Kidney (tissue), 14 donors: ENCODE data around the gene ARAP2. TPM values are rescaled to one million over a fixed set of nuclear protein-coding genes. Genes with fewer than 3 reads are reported as not detected.

Source experiments
- DNase-seq, 5 donors: peaks; one replicate each; pipeline ENCODE4 v3.0.0-alpha.2; 2013 to 2020
- FAIRE-seq: peaks from 2 replicates; lab custom pipeline; 2012; peaks lifted over from hg19 to GRCh38; lab: Jason Lieb, UNC
- H3K27ac ChIP-seq, 2 donors: one replicate each; pipeline ENCODE4 v1.7.0; 2013; ENCODE audit warnings: low read depth in 2 of 2, low read length in 2 of 2, inconsistent platforms in 1 of 2
- H3K27me3 ChIP-seq: one replicate; pipeline ENCODE4 v1.7.1; 2013; ENCODE audit warnings: low read length, inconsistent platforms; ENCODE audit not compliant: control insufficient read depth, insufficient read depth
- H3K36me3 ChIP-seq, 3 donors: one replicate each; pipeline versions ENCODE4 v1.7.0 to v1.7.1; 2013; ENCODE audit warnings: low read length in 3 of 3, control low read depth in 1 of 3, inconsistent platforms in 1 of 3; ENCODE audit not compliant: insufficient read depth in 3 of 3, control insufficient read depth in 2 of 3
- H3K4me1 ChIP-seq, 3 donors: one replicate each; pipeline versions ENCODE4 v1.7.0 to v1.7.1; 2013; ENCODE audit warnings: low read length in 3 of 3, inconsistent platforms in 1 of 3, low read depth in 1 of 3; ENCODE audit not compliant: control insufficient read depth in 2 of 3, insufficient read depth in 2 of 3
- H3K4me3 ChIP-seq, 3 donors: one replicate each; pipeline versions ENCODE4 v1.7.0 to v1.8.1; 2013; ENCODE audit warnings: low read length in 3 of 3, control low read depth in 1 of 3, inconsistent platforms in 1 of 3
- H3K9ac ChIP-seq, 3 donors: one replicate each; pipeline versions ENCODE4 v1.7.0 to v1.7.1; 2013; ENCODE audit warnings: low read length in 3 of 3, control low read depth in 1 of 3, inconsistent platforms in 1 of 3
- H3K9me3 ChIP-seq, 3 donors: one replicate each; pipeline versions ENCODE4 v1.7.0 to v1.7.1; 2013; ENCODE audit warnings: low read length in 3 of 3, control low read depth in 1 of 3, inconsistent platforms in 1 of 3; ENCODE audit not compliant: control insufficient read depth in 2 of 3, insufficient read depth in 1 of 3
- CTCF ChIP-seq: IDR thresholded peaks from 3 replicates; pipeline ENCODE4 v1.5.1; 2012; ENCODE audit warnings: mild to moderate bottlenecking, moderate library complexity, borderline replicate concordance; ENCODE audit not compliant: insufficient read depth; ENCODE audit errors: extremely low read depth
- intact Hi-C: fragments of 100-400 bp; cut with DNase I; formaldehyde crosslinking; loops from one replicate; pipeline ENCODE4 v1.11.1; 2022
- polyA plus RNA-seq: library from polyadenylated mRNA; stranded (reverse); fragments of 350-450 nt; fragmentation: Illumina TruSeq; extraction: RNeasy Lipid Tissue Mini Kit (QIAGEN cat#74804); gene quantifications from one replicate; pipeline ENCODE4 v1.2.3, GENCODE V29; 2014; ENCODE audit warnings: low read depth, low replicate concordance; ENCODE audit not compliant: insufficient read depth
- total RNA-seq: library from RNA; stranded (reverse); fragmentation: NEBNext Ultra II Directional; extraction: Animal tissue kit (Norgen Biotek cat#: 25700); gene quantifications from one replicate; pipeline ENCODE4 v1.2.1, GENCODE V29; 2021
- donor health status: control.
- donor health status: control.
- donor health status: control.
- donor health status: control.
- donor health status: control.
- donor health status: DM: yes; HTN: yes; CAD: no.
- donor health status: Normal renal cell carcinoma (clear cell type).

Gene ARAP2
- total and polyA plus RNA-seq, 2 donors from 2014 or later = 3.1 to 33.5 TPM

DNA sequence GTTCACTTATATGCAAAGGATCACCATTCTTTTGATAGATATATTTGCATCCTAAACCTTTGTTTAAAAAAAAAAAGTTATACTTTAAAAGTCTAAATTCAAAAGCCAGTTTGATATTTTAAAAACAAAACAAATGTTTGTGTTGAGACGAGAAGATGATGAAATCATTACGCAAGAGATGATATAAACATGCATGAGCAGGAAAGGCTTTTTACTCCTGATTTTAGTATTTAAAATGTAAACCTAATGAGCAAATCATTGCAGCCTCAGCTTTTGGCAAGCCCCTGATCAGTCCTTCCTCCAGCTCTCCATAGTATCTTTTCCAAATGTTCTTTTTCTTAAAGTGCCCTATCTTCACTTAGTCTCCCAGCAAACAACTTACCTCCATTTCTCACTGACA, 115.6 kb downstream of the ARAP2 start:
- no peaks in the 10 kb centered on the region for H3K27me3 ChIP-seq
- no peak for TF ChIP-seq CTCF
- FAIRE-seq (no peak), DNase-seq (no peak)
- H3K27ac ChIP-seq = no peak overlapping the region
- no peaks in the 10 kb centered on the region for H3K4me1 ChIP-seq
- H3K36me3 ChIP-seq = no peaks in the 10 kb centered on the region
- no peak overlapping the region for H3K4me3 ChIP-seq
- intact Hi-C loops = no loop called here
- H3K9me3 ChIP-seq = no peaks in the 10 kb centered on the region
- no peak overlapping the region for H3K9ac ChIP-seq

- Histone ChIP-seq H3K27ac (no peak overlapping the region), H3K27me3 (no peaks in the 10 kb centered on the region), H3K9me3 (no peaks in the 10 kb centered on the region), H3K4me1 (no peaks in the 10 kb centered on the region), H3K9ac (no peak overlapping the region), H3K4me3 (no peak overlapping the region), H3K36me3 (peaks cover 0 to 4% (median 0%) of the 10 kb centered on the region in 3 donors)
- intact Hi-C loops = no loop called here
- TF ChIP-seq CTCF = no peak
- DNase-seq (no peak), FAIRE-seq (no peak)
Measured at GRCh38 chr4:36123906-36124305, 120.4 kb downstream of the ARAP2 start.

DNA sequence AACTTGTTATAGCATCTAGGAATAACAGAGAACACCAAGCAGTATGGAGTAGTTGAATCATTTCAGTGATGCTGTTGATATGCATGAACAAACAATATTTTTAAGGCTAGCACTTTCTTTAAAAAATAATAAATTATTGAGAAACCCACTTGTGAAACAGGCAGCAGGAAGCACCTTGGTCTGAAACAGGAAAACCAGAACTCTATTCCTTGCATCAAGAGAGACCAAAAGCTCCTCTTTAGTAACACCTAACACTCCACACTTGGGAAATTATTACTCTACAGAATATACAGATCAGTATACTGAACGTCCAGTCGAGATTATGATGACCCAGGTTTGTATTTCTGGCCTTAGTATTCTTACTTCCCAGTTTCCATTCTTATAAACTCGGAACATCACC, 129.0 kb downstream of the ARAP2 start:
- FAIRE-seq = no peak

More for the DNA sequence above, 129.0 kb downstream of the ARAP2 start:
- Histone ChIP-seq H3K36me3 (no peaks in the 10 kb centered on the region), H3K4me3 (no peak overlapping the region), H3K4me1 (no peaks in the 10 kb centered on the region), H3K27me3 (no peaks in the 10 kb centered on the region), H3K9me3 (no peaks in the 10 kb centered on the region), H3K9ac (no peak overlapping the region), H3K27ac (no peak overlapping the region)
- DNase-seq = no peak
- no peak for TF ChIP-seq CTCF
- intact Hi-C loops = no loop called here
